HG03097 (cell line): ENCODE measurements around the gene COL21A1.

Source experiments
- ATAC-seq: cut with Tn5 transposase; IDR thresholded peaks from one replicate; pipeline ENCODE4 v1.9.1; 2021; ENCODE audit not compliant: unreplicated experiment, low FRiP score

COL21A1 gene

DNA sequence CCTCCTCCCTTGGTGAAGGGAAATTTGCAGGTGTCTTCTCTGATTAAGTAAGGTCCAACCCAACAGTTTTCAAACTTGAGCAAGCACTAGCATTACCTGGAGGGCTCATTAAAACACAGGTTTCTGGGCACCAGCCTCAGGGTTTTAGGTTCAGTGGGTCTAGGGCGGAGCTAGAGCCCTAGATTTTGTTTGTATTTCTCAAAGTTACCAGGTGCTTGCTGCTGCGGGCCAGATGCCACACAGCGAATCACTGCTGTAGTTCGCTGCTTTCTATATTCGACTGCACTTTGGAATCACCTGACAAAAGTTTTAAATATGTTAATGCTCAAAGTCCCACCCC is 869 bp downstream of the COL21A1 start:
- ATAC-seq, result no peak

DNA sequence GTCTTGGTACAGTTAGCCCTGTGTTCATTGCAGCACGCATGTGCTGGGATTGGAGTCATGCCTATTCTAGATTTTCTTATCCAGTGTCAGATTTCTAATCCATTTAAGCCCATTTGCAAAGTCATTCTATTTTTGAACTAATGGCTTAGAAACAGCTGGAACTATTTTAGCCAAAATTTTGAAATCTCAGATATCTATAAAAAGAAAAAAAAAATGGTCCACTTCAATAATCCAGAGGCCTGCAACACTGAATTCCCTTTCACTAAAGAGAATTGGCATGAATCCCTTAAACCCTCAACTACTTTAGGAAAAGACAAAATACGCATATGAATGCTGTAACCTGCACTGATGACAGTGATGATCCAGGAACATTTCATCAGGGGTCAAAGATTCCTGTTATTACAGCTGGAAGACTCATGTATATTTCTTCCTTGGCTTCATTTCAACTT is 1.5 kb downstream of the COL21A1 start:
- ATAC-seq, result no peak

DNA sequence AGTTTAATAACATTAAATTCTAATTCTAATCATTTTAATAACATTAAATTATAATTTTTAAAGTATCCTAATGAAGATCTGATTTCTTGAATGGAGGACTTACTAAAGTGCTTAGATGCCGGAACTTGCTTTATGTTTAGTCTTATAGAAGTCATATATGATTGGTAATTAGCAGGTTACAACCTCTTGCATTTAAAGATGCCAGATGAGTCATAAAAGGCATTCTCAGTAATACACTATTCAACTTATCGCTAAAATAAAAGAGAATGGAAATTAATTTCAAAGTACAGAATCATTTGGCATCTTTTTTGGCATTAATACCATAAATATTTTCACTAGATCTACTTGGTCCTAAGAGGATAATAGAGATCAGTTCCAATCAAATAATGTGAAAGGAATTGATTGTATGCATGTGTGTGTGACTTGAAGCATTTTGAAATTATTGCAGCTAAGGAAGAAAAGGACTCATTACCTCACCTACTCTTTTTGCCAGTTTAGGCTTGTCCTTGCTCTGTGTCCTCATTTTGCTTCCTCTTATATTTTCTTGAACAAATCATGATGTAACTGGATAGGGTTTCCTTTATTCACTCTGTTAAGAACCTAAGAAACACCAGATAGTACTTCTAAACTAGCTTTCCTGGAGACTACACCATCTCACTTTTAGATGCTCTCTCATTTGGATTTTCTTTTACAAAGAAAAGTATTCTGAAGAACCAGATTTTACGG is 2.7 kb downstream of the COL21A1 start:
- ATAC-seq, result no peak

DNA sequence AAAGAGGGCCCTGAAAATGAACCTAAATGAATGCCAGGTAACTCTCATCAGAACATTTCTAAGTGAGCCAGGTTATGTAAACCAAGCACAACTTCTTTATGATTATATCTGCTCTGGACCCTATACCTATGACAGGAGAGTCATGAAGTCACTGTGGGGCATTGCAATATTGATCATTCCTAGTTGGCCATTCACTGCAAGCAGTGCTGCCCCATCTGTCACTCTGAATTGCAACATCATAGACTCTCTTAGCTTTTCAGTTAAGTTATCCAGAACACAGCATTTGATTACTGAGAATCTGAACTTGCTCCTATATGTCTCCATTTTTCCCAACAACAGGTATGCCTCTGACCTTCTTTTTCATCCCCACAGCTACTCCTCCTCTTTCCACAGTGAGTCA is 3.3 kb downstream of the COL21A1 start:
- no peak for ATAC-seq

DNA sequence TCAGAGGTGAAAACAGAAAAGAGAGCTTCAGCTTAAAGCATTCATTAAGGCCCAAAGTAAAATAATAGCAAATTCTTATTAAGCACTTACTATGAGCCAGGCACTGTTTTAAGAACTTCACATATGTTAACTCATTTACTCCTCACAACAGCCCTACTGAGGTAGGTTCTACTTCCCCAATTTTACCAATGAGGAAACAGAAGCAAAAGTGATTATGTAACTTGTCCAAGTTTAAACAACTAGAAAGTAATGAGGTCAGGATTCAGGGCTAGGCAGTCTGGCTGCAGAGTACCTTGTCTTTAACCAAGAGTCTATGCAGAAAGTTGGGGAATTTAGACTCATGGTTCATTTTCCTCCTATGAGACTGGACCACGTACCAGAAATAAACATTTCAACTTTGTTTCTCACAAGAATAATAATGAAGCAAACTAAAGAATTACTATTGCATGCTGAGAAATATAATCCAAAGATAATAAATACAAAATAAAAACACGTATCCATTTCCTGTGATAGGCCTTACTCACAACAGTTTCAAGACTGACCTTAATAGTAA is 3.8 kb downstream of the COL21A1 start:
- no peak for ATAC-seq

DNA sequence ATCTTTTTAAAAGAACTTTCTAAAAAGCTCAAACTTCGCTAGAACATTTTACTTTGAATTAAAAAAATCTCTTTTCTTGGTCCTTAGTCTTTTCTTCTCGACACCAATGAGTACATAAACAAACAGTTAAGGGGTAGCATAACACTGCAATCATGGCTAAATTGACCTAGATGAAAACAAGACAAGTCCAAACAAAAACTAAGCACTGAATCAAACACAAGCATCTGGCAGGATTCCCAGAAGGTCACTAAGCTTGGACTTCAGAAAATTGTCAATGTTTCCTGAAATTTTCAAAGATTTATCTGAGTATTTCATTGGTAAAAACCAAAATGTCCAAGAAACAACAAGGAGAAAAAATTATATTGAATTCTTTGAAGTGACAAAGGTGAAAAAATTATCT is 5.0 kb downstream of the COL21A1 start:
- ATAC-seq, result no peak

DNA sequence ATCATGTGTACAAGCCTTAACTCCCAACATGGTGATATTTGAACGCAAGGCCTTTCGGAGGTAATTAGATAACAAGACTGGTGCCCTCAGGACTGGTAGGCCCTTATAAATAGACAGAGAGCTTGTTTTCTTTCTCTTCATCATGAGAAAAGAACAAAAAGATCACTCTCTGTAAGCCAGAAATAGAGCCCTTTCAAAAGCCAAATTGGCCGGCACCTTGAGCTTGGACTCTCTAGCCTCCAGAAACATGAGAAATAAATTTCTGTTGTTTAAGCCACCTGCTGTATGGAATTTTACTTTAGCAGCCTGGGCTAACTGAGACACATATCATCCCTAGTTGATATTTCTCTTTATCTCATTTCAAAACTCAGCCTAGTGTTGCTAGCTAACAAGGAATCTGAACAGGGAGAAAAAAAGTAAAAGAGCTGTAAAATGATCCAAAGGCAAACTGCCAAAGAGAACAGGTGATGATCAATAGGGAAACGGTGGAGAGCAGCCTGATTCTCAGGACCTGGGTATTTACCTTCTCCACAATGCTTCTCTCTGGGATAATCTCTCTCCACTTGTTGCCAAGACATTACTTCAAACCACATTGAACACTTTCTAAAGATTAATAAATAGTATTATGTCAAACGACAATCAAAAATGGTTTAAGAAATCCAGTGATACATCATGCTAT is 6.1 kb downstream of the COL21A1 start:
- ATAC-seq, result no peak

DNA sequence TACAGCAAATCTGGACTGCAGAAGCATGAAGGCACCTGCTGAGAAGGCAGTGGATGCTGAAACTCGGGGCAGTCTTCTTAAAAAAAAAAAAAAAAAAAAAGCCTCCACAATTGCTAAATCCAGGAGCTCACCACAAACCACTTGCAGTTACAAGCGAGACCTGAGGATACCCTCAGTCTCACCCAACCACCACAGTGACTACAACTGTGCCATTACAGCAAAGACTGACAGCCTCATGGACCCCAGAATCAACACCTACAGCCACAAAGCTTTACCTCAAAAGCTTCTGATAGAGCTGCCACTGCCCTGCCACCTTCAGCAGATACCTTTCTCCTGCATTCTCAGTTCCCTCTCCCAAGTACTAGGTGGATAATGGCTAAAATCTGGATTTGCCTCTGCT is 9.0 kb downstream of the COL21A1 start:
- ATAC-seq, result no peak

DNA sequence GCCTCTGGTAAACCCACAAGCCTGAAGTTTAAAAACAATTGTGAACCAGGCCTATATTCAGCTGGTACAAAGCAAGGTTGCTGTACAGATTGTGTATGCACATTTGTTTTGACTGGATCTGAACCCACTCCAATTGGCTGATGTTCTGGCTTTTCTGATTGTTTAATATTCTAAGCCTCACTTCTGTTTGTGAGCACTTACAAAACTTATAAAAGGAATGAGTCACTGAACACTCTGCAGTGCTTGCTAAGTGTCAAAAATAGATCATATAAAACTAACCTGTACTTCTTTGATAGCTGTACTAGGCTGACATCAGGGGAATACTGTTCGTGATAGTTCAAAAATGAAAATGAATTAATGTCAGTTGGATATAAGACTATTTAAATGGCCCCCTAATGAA is 12.1 kb downstream of the COL21A1 start:
- no peak for ATAC-seq

DNA sequence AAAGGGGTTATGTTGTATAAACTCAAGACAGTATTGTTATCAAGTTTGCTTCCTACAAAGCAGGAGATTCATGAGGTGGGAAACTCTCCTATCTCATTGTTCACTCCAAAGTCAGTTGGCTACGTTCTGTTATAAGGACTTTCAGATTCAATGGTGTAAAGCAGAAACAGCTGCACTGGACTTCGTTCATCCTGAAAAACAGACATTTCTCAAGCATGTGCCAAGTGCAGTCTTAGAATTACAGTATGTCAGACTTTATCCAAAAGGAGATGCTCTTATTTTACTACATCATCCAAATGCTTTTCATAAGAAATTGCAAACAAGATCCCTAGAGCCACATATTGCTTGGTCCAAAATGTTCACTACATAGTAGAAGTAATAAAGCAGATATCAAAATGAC is 14.9 kb downstream of the COL21A1 start:
- ATAC-seq, result no peak

DNA sequence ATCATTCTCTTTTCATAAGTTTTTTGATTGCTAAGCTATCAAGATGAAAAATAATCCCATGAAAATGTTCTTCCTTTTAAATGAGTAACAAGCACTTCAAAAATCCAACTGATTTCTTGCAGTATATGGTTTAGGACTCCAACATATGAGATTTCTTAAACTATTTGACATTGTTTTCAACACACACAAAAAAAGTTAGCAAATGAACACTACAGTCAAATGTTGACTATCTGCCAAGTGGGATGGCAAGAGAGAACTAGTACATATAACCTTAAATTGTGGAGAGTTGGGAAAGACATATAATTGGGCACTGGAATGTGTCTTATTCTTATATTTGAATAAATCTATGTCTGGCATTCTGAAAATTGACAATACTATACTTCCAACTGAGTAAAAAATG is 15.6 kb downstream of the COL21A1 start:
- ATAC-seq, result no peak

DNA sequence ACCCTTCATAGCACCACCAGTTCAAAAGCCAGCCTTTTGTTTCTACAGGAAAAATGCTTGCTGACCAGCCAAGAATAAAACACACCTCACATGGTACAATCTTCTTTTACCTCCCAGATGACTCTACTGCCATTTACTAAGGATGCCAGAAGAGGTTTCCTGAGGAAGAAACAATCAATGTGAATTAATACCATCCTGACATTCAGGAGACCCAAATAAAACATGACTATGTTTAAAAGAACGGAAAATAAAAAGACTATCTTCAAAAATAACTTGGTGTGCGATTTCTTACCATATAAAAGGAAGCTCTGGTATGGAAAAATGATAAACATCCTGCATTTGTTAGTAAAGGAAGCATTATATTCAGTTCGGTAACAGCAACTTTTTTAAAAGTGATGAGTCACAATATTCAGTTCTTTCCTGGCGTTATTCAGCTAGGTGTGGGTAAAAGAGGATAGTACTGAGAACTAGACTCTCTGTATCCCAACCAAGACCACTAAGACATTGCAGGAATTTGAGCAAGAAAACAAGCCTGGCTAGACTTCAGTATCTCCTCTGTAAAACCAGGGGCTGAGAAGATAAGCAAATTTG is 16.3 kb downstream of the COL21A1 start:
- no peak for ATAC-seq

DNA sequence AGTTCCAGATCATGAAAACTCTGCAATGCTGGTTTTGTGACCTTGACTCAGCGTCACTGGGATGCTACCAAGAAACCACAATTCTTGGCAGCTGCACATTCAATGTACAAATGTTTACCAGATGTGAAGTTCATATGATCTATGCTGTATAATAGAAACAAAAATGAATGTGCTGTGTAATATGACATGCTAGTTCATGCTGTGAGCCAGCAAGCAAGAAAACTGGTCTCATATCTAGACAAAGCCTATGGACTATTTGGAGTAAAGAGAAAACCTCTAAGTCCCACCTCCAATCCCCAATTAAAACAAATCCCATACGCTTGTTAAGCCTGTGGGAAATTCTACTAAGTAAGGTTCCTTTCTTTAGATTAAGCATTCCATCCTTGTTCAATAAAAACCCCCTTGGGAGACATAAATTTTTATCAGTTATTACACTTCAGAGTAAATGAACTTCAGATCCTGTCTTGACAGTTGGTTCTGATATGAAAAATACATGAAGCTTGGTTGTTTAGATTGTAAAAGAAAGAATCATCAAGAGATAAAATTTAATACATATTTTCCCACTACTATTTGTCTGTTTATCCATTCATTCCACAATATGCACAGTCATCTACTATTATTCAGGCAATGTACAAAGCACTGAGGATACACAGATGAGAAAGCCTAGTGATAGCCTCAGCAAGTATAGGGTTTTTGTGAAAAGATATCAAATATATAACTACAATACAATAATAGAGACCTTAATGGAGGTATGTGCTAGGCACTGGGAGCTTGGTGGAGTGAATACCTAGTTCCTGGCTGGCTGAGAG is 20.1 kb downstream of the COL21A1 start:
- no peak for ATAC-seq

DNA sequence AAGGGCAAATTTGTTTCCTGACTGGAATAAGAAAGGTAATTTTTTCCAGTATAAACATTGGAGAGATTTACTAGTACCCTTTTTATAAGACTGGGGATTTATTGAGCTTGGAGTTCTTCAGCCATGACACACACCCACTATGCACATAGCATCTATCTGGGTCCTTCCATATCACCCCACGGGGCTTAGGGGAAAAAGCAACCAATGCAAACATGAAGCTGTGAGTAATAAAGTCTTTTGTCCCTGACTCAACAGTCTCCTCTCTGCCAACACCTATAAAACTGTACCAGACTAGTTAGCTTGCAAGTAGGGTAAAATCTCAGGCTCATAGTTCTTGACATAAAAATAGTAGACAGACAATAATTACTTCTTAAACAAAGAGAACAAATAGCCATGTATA is 23.4 kb downstream of the COL21A1 start:
- ATAC-seq, result no peak

DNA sequence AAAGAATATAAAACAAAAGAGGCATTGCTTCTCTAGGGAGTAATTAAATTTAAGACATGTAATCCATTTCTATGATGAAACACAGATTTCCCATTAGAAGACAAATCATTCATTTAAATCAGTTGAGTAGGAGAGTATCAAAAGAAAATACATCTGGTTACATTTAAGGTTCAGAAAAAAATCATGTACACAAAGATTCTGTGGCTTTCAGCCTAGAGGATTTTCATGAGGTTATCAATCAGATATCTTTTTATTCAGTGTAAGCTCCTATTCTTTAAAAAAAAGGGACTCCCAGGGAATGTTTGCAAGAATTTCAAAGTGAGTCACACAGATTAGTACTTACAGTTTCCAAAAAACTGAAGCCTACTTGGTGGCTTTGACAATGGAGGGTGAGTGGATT is 24.9 kb downstream of the COL21A1 start:
- no peak for ATAC-seq

DNA sequence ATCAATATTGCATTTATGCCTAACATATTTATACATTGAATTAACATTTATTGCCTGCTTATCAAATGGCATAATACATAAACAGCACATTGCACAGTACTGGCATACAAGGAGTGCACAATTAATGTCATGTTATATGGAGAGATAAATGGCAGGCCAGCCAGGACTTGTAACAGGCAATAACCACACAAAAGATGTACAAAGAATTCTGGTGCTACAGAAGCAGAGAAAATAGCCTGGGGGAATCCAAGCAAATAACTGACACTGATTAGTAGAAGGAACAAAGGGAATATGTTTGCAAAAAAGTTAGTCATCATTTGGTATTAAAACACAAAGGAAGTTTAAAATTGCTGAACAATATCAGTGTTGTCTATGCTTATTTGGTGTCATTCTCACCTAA is 27.3 kb downstream of the COL21A1 start:
- ATAC-seq, result no peak

DNA sequence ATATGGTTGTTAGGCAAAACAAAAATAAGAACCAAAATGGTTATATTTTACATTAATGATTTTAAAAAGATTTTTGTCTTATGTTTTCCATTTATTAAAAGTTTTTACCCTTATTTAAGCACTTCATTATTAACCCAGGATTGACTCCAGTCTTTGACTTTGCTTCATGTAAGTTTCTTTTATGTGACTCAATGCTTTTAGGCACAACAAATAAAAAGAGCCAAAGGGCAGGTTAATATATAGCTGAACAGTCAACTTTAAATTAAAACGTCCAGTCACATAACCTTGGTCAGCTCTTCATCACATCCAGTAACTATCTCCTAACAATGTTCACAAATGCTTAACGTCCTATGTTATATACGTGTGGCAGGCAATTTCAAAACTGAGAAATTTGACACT is 32.7 kb downstream of the COL21A1 start:
- no peak for ATAC-seq

DNA sequence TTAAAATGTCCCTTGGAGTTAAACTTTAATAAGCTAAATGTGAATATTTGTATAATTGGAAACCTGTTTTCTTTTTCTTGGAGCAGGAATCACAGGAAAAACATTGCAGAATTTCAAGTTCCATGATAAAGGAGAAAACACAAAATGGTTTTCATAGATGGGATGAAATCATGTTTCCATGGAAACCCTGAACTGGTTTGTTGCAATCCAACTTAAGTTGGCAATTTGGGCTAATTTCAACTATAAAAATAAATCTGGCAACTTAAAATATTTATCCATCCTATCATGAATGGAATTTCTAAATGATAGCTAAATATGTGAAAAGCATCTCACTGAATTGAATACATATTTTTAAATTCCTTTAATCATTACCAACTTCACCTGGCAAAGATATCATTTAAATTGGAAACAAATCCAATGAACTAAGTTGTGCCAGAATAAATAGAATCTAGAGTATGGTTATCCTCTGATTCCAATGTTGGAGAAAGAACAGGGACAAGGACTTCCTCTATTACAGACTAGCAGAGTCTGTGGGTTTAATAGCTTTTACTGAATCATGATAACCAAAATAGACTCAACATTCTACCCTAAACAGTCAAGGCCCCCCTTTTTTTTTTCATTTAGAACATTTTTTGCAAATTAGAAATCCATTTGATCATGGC is 33.2 kb downstream of the COL21A1 start:
- ATAC-seq, result no peak

DNA sequence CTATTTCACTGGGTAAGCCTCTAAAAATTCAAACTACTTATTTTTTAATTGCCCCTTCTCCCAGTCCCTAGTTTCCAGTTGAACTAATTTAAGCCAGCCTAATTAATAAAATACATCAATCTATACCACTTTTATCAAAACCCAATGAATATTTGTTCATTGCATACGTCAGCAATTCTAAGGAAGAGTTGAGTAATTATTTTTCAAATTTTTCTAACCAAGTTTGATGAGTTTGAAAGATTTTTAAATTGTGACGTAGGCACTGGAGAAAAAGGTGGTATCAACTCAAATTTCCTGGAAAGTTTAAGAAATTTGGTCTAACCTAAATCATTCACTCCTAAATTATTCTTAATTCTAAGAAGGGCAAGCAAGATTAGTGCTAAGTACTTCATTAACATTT is 35.7 kb downstream of the COL21A1 start:
- ATAC-seq, result no peak

DNA sequence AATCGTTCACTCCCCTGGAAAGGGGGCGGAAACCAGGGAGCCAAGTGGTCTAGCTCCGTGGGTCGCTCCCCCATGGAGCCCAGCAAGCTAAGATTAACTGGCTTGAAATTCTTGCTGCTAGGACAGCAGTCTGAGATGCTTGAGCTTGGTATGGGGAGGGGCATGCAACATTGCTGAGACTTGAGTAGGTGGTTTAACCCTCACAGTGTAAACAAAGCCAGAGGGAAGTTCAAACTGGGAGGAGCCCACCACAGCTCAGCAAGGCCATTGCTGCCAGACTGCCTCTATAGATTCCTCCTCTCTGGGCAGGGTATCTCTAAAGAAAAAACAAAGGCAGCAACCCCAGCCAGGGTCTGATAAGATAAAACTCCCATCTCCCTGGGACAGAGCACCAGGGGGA is 43.2 kb downstream of the COL21A1 start:
- no peak for ATAC-seq

DNA sequence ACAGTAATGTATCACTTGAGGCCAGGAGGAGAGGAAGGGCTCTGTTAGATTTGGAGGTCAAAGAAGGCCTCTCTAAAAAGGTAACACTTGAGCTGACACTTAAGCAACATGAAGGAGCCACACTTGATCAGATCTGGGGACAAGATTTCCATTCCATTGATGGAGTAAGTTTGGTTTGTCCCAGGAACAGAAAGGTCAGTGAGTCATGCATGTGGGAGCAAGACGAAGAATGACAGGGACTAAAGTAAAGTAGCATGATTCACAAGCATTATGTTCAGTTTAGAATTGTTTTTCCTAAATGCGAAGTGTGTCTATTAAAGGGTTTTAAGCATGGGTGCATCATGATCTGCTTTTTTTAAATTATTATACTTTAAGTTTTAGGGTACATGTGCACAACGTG is 47.4 kb downstream of the COL21A1 start:
- ATAC-seq, result no peak
